NB4 (cell line): ENCODE data around the gene APPL2.

Source experiments
- CTCF ChIP-seq: IDR thresholded peaks from one replicate; pipeline ENCODE4 v1.5.1; 2012; ENCODE audit warnings: low read depth, low read length
- MAX ChIP-seq: IDR thresholded peaks from 2 replicates; pipeline ENCODE4 v1.6.1; 2011; ENCODE audit warnings: low read depth, low read length
- MYC ChIP-seq: IDR thresholded peaks from 2 replicates; pipeline ENCODE4 v1.6.1; 2011; ENCODE audit warnings: low read depth, low read length
- POLR2A ChIP-seq: IDR thresholded peaks from 2 replicates; pipeline ENCODE4 v1.6.1; 2011; ENCODE audit warnings: mild to moderate bottlenecking; ENCODE audit not compliant: insufficient read length; ENCODE audit errors: extremely low read depth

DNA sequence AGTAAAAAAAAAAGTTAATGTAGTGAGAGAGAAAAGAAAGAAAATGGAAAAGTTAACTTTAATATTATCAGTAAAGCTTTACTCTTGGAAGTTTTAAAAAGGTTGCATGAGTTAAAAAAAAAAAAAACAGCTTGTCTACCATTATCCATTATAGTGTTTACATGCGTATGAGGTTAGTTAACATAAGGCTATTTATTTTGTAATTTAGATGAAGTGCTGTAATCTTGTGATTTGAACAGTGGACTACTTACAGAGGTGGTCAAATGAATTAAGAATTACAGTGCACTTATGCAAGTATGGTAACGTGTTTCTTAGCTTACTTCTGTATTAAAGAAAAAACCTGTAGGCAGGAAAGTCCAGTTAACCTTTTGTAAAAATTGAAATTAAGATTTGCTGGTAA, 97.7 kb downstream of the APPL2 start:
- TF ChIP-seq CTCF: no peak
- no peak for TF ChIP-seq MAX
- TF ChIP-seq POLR2A: no peak
- no peak for TF ChIP-seq MYC
